Peyer's patch (tissue), 4 donors: ENCODE data around the gene PLEKHN1. TPM values are rescaled to one million over a fixed set of nuclear protein-coding genes. Genes with fewer than 3 reads are reported as not detected.
A peak's percentile ranks its signal among the peaks of the same experiment; 100 is the strongest.

Experiments used
- DNase-seq, 3 donors: peaks; one replicate each; pipeline ENCODE4 v3.0.0-alpha.2; 2017 to 2019
- H3K27ac ChIP-seq, 4 donors: fragments of 200-600 bp; sonication (generic); one replicate each; pipeline ENCODE4 v1.5.1; 2016 to 2019
- H3K27me3 ChIP-seq, 2 donors: fragments of 200-600 bp; sonication (generic); one replicate each; pipeline ENCODE4 v1.5.1; 2019
- H3K36me3 ChIP-seq, 3 donors: fragments of 200-600 bp; sonication (generic); one replicate each; pipeline ENCODE4 v1.5.1; 2016 to 2019
- H3K4me1 ChIP-seq, 4 donors: fragments of 200-600 bp; sonication (generic); one replicate each; pipeline ENCODE4 v1.5.1; 2016 to 2019
- H3K4me3 ChIP-seq, 4 donors: fragments of 200-600 bp; sonication (generic); 1 replicate in 3 of 4; 2 replicates in 1 of 4; pipeline ENCODE4 v1.5.1; 2016 to 2019; ENCODE audit warnings: mild to moderate bottlenecking in 1 of 4
- H3K9me3 ChIP-seq, 4 donors: fragments of 200-600 bp; sonication (generic); one replicate each; pipeline ENCODE4 v1.5.1; 2016 to 2019; ENCODE audit warnings: mild to moderate bottlenecking in 1 of 4
- POLR2A ChIP-seq, 2 donors: fragments of 450-650 bp; IDR thresholded peaks; one replicate each; pipeline ENCODE4 v1.5.1; 2017; ENCODE audit warnings: antibody characterized with exemption in 2 of 2, mild to moderate bottlenecking in 2 of 2, moderate library complexity in 2 of 2
- total RNA-seq, 4 donors: library from RNA; depleted of rRNA; stranded (reverse); fragments of >200 nt; gene quantifications; one replicate each; pipeline ENCODE4 v1.1.0, GENCODE V29; 2016
- TF ChIP-seq, protein P1 (sequence below), 6 experiments: fragments of 450-650 bp in 4 of 6; fragments of 200-600 bp in 2 of 6; sonication (generic) in 1 of 6; IDR thresholded peaks; one replicate each; pipeline ENCODE4 v1.5.1; 2017 to 2019; ENCODE audit warnings: antibody characterized with exemption in 6 of 6, mild to moderate bottlenecking in 3 of 6, moderate library complexity in 1 of 6

The PLEKHN1 gene
- total RNA-seq, 4 donors from 2014 or later: 0.40 to 0.83 (median 0.47) TPM; not detected in 1

DNA sequence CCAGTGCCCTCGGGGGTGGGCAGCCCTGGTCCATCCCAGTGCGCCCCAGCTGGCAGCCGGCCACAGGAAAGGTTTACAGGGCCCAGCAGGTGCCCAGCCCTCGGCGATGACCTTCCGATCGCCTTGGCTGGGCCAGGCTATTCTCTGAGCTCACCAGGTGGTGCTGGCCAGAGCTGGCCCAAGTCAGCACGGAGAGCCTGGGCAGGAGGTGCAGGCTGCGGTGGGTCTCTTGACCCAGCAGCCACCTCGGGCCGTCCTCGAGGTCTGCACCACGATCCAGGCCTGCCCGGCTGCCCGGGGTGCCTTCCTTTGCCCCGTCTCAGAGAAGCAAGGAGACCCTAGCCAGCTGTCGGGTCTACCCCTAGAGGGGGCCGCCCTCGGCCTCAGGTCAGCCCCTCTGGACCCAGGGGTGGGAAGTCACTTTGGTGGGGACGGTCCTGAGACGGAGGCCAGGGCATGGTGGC lies 15.2 kb downstream of the PLEKHN1 start:
- no peak for DNase-seq
- Histone ChIP-seq H3K4me3 (no peak overlapping the region), H3K27ac (no peak overlapping the region), H3K27me3 (no peaks in the 10 kb centered on the region), H3K36me3 (no peaks in the 10 kb centered on the region), H3K4me1 (peaks cover 0 to 4% (median 0%) of the 10 kb centered on the region in 4 donors), H3K9me3 (no peaks in the 10 kb centered on the region)
- no peak for TF ChIP-seq POLR2A (IDR thresholded peaks at IDR 0.05)
- TF ChIP-seq, protein P1, sequence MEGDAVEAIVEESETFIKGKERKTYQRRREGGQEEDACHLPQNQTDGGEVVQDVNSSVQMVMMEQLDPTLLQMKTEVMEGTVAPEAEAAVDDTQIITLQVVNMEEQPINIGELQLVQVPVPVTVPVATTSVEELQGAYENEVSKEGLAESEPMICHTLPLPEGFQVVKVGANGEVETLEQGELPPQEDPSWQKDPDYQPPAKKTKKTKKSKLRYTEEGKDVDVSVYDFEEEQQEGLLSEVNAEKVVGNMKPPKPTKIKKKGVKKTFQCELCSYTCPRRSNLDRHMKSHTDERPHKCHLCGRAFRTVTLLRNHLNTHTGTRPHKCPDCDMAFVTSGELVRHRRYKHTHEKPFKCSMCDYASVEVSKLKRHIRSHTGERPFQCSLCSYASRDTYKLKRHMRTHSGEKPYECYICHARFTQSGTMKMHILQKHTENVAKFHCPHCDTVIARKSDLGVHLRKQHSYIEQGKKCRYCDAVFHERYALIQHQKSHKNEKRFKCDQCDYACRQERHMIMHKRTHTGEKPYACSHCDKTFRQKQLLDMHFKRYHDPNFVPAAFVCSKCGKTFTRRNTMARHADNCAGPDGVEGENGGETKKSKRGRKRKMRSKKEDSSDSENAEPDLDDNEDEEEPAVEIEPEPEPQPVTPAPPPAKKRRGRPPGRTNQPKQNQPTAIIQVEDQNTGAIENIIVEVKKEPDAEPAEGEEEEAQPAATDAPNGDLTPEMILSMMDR (IDR thresholded peaks at IDR 0.05): no peak

DNA sequence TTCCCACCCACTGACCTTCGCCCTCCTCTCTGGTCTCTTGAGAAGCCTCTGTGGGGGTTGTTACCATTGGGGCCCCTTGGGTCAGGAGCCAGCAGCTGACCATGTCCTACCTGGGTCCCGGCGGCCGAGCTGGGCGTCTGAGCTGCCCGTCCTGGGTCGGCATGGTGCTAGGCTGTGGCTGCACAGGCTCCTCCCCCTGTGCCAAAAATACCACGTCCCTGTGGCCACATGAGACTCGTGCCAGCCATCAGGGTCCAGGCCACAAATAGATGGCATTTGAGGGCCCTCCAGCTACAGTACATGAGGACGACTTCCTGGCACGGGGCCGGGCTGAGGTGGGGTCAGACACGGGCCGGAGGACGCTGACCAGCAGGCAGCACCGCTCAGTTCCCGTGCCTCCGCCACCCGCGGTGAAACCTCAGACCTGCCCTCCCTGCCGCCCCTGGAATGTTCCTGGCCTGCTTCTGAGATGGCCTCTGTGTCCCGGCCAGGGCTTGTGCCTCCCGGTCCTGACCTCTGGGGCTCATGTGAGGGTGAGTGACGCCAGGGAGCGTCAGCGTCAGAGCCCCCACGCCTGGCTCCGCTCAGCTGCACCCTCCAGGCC lies 15.8 kb downstream of the PLEKHN1 start, which contains the start of gene PERM1:
TSS of gene PERM1 (minus strand) at position 139 of the 604 bp plus-strand sequence. CDS start 1,064 bp downstream, outside the sequence.
- TF ChIP-seq POLR2A (IDR thresholded peaks at IDR 0.05): no peak
- TF ChIP-seq, protein P1 (IDR thresholded peaks at IDR 0.05): no peak
- Histone ChIP-seq H3K4me1 (peaks cover 0 to 4% (median 0%) of the 10 kb centered on the region in 4 donors), H3K9me3 (no peaks in the 10 kb centered on the region), H3K27ac (no peak within 1 kb of the TSS), H3K27me3 (no peaks in the 10 kb centered on the region), H3K4me3 (no peak within 1 kb of the TSS), H3K36me3 (no peaks in the 10 kb centered on the region)
- no peak for DNase-seq

DNA sequence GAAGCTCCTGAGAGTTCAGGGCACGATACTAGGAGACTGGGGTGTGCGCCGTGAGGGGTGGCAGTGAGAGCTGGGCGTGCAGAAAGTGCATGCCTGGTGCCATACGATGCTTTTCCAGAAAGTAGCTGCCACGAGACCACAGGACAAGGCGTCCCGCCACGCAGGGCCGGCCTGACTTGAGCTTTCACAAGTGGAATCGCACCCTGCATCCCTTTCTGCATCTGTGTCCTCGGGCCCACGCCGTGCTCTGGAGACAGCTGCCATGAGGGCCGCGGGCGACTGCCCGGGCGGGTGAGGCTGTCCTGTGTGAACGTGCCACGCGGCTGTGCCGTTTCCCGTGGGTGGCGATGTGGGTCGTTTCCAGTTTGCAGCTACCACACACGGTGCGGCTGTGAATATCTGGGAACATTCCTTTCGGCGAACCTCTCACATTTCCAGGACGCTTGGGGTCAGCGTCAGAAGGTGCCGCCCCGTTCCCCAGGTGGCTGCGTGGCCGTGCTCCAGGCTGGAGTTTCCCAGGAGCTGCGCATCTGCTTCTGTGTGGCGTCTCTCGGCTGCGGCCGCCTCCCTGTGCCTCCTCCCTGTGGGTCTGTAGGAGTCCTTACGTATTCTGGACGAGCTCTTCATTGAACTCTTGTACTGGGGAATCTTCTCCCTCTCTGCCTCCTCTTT lies 16.6 kb downstream of the PLEKHN1 start:
- Histone ChIP-seq H3K4me1 (peaks cover 0 to 4% (median 0%) of the 10 kb centered on the region in 4 donors), H3K36me3 (no peaks in the 10 kb centered on the region), H3K9me3 (no peaks in the 10 kb centered on the region), H3K4me3 (no peak overlapping the region), H3K27me3 (no peaks in the 10 kb centered on the region), H3K27ac (no peak overlapping the region)
- TF ChIP-seq, protein P1 (IDR thresholded peaks at IDR 0.05): no peak
- no peak for TF ChIP-seq POLR2A (IDR thresholded peaks at IDR 0.05)
- no peak for DNase-seq

DNA sequence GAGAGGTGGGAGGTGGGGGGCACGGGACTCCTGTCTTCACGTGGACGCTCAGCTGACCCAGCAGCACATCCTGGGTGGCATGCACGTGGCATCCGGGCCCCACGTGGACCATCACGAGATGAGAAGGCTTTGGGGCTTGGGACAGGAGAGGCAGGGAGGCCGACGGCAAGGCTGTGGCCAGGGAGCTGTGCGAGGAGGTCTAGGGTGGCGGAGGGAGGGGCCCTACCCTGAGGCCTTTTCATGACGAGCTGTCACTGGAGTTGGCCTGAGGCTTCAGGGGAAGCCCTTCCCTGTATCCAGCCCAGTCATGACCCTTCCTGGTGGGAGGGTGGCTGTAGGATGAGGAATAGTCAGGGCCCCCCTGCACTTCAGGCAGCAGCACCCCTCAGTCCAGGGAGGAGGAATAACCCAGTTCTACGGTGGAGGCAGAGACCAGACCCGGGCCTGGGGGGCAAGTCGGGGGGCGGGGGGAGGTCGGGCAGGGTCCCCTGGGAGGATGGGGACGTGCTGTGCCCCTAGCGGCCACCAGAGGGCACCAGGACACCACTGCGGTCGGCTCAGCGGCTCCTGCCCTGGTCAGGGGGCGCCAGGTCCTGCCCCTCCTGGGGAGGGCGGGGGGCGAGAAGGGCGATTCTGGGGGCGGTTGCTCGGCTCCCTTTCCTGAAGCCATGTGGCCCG lies 17.7 kb downstream of the PLEKHN1 start:
- DNase-seq: peak; percentile 38 to 72 (median 67)
- Histone ChIP-seq H3K4me1 (peaks cover 0 to 4% (median 0%) of the 10 kb centered on the region in 4 donors), H3K27ac (no peak overlapping the region), H3K36me3 (no peaks in the 10 kb centered on the region), H3K9me3 (no peaks in the 10 kb centered on the region), H3K27me3 (no peaks in the 10 kb centered on the region), H3K4me3 (no peak overlapping the region)
- TF ChIP-seq, protein P1 (IDR thresholded peaks at IDR 0.05): peak; percentile 12 to 95 (median 62)
- no peak for TF ChIP-seq POLR2A (IDR thresholded peaks at IDR 0.05)

DNA sequence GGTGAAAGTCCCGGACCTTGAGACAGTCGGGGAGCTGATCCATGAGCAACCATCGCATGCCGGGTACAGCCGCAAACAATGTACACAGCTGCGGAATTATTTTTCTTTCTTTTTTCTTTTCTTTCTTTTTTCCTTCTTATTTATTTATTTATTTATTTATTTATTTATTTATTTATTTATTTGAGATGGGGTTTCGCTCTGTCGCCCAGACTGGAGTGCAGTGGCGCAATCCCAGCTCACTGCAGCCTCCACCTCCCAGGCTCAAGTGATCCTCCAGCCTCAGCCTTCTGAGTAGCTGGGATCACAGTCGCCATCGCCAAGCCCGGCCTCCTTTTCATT lies 18.2 kb downstream of the PLEKHN1 start:
- Histone ChIP-seq H3K27ac (no peak overlapping the region), H3K4me1 (peaks cover 0 to 4% (median 0%) of the 10 kb centered on the region in 4 donors), H3K27me3 (no peaks in the 10 kb centered on the region), H3K4me3 (no peak overlapping the region), H3K9me3 (no peaks in the 10 kb centered on the region), H3K36me3 (no peaks in the 10 kb centered on the region)
- TF ChIP-seq POLR2A (IDR thresholded peaks at IDR 0.05): no peak
- TF ChIP-seq, protein P1 (IDR thresholded peaks at IDR 0.05): no peak
- no peak for DNase-seq
